GM21529 (cell line): ENCODE data around the gene BIRC3.
"Not testable (repeated sequence)": the region's sequence is repeated elsewhere in the genome, so short reads cannot be mapped to it uniquely, and the experiment has no call there.

ENCODE experiments used
- ATAC-seq: cut with Tn5 transposase; IDR thresholded peaks from one replicate; pipeline ENCODE4 v1.9.1; 2021; ENCODE audit not compliant: unreplicated experiment

BIRC3 gene

GRCh38 chr11:102368472-102368871 lies 51.2 kb downstream of the BIRC3 start:
- ATAC-seq, result peak; percentile 100

GRCh38 chr11:102374633-102375424 lies 57.5 kb downstream of the BIRC3 start:
- ATAC-seq, result not testable (repeated sequence)

GRCh38 chr11:102375720-102376399 lies 58.6 kb downstream of the BIRC3 start:
- ATAC-seq, result no peak

- no peak for ATAC-seq
Observed at GRCh38 chr11:102377891-102378290, 60.6 kb downstream of the BIRC3 start.

- ATAC-seq, result no peak
Observed at GRCh38 chr11:102378818-102379217, 61.5 kb downstream of the BIRC3 start.

GRCh38 chr11:102382384-102382783 lies 65.1 kb downstream of the BIRC3 start:
- no peak for ATAC-seq

GRCh38 chr11:102383839-102384238 lies 66.6 kb downstream of the BIRC3 start:
- no peak for ATAC-seq

GRCh38 chr11:102384419-102385079 lies 67.3 kb downstream of the BIRC3 start:
- no peak for ATAC-seq

- ATAC-seq, result no peak
Observed at GRCh38 chr11:102385085-102386007, 68.1 kb downstream of the BIRC3 start.

GRCh38 chr11:102386136-102386734 lies 69.0 kb downstream of the BIRC3 start:
- ATAC-seq, result no peak

GRCh38 chr11:102387043-102387781 lies 69.9 kb downstream of the BIRC3 start:
- no peak for ATAC-seq
